Right lobe of liver (tissue), 4 donors: Measurements from ENCODE around the gene ZNF451.
"Not testable (repeated sequence)": the region's sequence is repeated elsewhere in the genome, so short reads cannot be mapped to it uniquely, and the experiment has no call there.

Experiments used
- POLR2A ChIP-seq: fragments of 450-650 bp; IDR thresholded peaks from one replicate; pipeline ENCODE4 v1.6.1; 2017; ENCODE audit warnings: antibody characterized with exemption, mild to moderate bottlenecking
- TF ChIP-seq, protein P1 (sequence below), 4 donors: fragments of 200-600 bp in 3 of 4; fragments of 450-650 bp in 1 of 4; IDR thresholded peaks; one replicate each; pipeline versions ENCODE4 v1.5.1 to v1.8.0; 2016 to 2022; ENCODE audit warnings: antibody characterized with exemption in 4 of 4, mild to moderate bottlenecking in 2 of 4
- donor health status: DM: no; HTN: no; CAD: no.
- donor health status: DM: no; HTN: no; CAD: no.
- donor health status: DM: no; HTN: yes; CAD: no.

DNA sequence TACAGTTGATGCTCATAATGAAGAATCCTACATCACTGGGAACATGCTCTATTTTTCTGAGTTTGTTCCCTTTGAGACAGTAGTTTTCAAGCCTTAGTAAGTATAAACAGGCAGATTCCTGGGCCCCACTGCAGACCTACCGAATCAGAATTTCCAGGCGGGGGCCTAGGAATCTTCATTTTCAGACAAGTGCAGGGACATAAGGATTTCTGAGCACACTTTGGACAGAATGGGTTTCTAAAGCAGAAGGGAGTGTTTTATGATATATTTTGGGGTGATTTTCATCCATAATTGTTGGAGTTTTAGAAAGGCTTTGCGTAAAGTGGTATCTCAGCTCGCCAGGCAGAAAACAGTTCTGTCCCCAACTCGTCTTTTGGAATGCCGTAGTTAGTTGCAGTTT is 42.1 kb upstream of the ZNF451 start:
- not testable (repeated sequence) for TF ChIP-seq POLR2A
- TF ChIP-seq, protein P1, sequence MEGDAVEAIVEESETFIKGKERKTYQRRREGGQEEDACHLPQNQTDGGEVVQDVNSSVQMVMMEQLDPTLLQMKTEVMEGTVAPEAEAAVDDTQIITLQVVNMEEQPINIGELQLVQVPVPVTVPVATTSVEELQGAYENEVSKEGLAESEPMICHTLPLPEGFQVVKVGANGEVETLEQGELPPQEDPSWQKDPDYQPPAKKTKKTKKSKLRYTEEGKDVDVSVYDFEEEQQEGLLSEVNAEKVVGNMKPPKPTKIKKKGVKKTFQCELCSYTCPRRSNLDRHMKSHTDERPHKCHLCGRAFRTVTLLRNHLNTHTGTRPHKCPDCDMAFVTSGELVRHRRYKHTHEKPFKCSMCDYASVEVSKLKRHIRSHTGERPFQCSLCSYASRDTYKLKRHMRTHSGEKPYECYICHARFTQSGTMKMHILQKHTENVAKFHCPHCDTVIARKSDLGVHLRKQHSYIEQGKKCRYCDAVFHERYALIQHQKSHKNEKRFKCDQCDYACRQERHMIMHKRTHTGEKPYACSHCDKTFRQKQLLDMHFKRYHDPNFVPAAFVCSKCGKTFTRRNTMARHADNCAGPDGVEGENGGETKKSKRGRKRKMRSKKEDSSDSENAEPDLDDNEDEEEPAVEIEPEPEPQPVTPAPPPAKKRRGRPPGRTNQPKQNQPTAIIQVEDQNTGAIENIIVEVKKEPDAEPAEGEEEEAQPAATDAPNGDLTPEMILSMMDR (IDR thresholded peaks at IDR 0.05), result not testable (repeated sequence)
